H1 (cell line): ENCODE results near the gene PRPF31. TPM values are rescaled to one million over a fixed set of nuclear protein-coding genes. Genes with fewer than 3 reads are reported as not detected.

Experiments used
- CTCF ChIA-PET: fragments of 300-600 bp; sonication (Branson Sonifier 250); formaldehyde crosslinking; loops from one replicate; lab custom pipeline; 2021; ENCODE audit not compliant: partially characterized antibody; lab: Charles Lee
- POLR2A ChIA-PET: fragments of 300-600 bp; sonication (Branson Sonifier 250); formaldehyde crosslinking; loops from one replicate; lab custom pipeline; 2021; ENCODE audit warnings: inconsistent platforms; ENCODE audit not compliant: partially characterized antibody; lab: Charles Lee
- DNase-seq, 2 experiments: peaks; one replicate each; pipeline versions ENCODE4 v3.0.0 to v3.0.0-alpha.2; 2010 to 2022; ENCODE audit warnings: low spot score in 2 of 2, low read depth in 1 of 2, mixed read lengths in 1 of 2
- FAIRE-seq: peaks from 2 replicates; lab custom pipeline; 2011; peaks lifted over from hg19 to GRCh38; lab: Jason Lieb, UNC
- H2AFZ ChIP-seq: 2 replicates; pipeline ENCODE4 v1.8.1; 2012; ENCODE audit warnings: low read length, inconsistent platforms
- H2AK5ac ChIP-seq: 2 replicates; pipeline ENCODE4 v1.6.1; 2013; ENCODE audit warnings: low read depth, low read length
- H2BK120ac ChIP-seq: replicated peaks from 2 replicates; pipeline ENCODE3; 2013; ENCODE audit warnings: low read depth, low read length, inconsistent platforms
- H2BK12ac ChIP-seq: 2 replicates; pipeline ENCODE4 v1.6.1; 2013; ENCODE audit warnings: low read depth, low read length
- H2BK15ac ChIP-seq: 2 replicates; pipeline ENCODE4 v1.6.1; 2013; ENCODE audit warnings: low read length
- H2BK20ac ChIP-seq: 2 replicates; pipeline ENCODE4 v1.6.1; 2013; ENCODE audit warnings: low read length
- H2BK5ac ChIP-seq: 2 replicates; pipeline ENCODE4 v1.6.1; 2013; ENCODE audit warnings: low read depth, low read length
- H3K14ac ChIP-seq: 2 replicates; pipeline ENCODE4 v1.6.1; 2013; ENCODE audit warnings: inconsistent platforms; ENCODE audit not compliant: insufficient read length
- H3K18ac ChIP-seq: 2 replicates; pipeline ENCODE4 v1.6.1; 2013; ENCODE audit warnings: low read length; ENCODE audit errors: extremely low read depth
- H3K23ac ChIP-seq: 2 replicates; pipeline ENCODE4 v1.6.1; 2013; ENCODE audit warnings: inconsistent platforms; ENCODE audit not compliant: insufficient read length
- H3K23me2 ChIP-seq: 2 replicates; pipeline ENCODE4 v1.6.1; 2013; ENCODE audit warnings: low read depth, low read length
- H3K27ac ChIP-seq: 2 replicates; pipeline ENCODE4 v1.6.1; 2011; ENCODE audit warnings: low read depth, low read length, inconsistent platforms
- H3K27me3 ChIP-seq, 4 experiments: replicated peaks in 1 of 4; 1 replicate in 1 of 4; 2 replicates in 3 of 4; pipeline versions ENCODE4 v1.6.1 to v1.8.1; 2011 to 2013; ENCODE audit warnings: low read length in 3 of 4, mild to moderate bottlenecking in 3 of 4, inconsistent platforms in 2 of 4, mixed read lengths in 2 of 4, moderate library complexity in 1 of 4; ENCODE audit not compliant: control insufficient read depth in 3 of 4, insufficient read depth in 3 of 4; ENCODE audit errors: extremely low read depth in 1 of 4
- H3K36me3 ChIP-seq, 4 experiments: 2 replicates each; pipeline versions ENCODE4 v1.6.1 to v1.8.1; 2011 to 2013; ENCODE audit warnings: mild to moderate bottlenecking in 4 of 4, low read length in 3 of 4, moderate library complexity in 2 of 4, control low read depth in 1 of 4, inconsistent platforms in 1 of 4; ENCODE audit not compliant: insufficient read depth in 4 of 4, control insufficient read depth in 2 of 4
- H3K4ac ChIP-seq: replicated peaks from 2 replicates; pipeline ENCODE3; 2013; ENCODE audit warnings: low read length, low read depth, mixed read lengths, inconsistent platforms; ENCODE audit not compliant: insufficient read length
- H3K4me1 ChIP-seq, 4 experiments: replicated peaks in 1 of 4; 1 replicate in 1 of 4; 2 replicates in 3 of 4; pipeline versions ENCODE4 v1.6.1 to v1.8.1; 2011 to 2013; ENCODE audit warnings: low read length in 3 of 4, inconsistent platforms in 2 of 4, mixed read lengths in 1 of 4; ENCODE audit not compliant: insufficient read depth in 4 of 4, control insufficient read depth in 3 of 4
- H3K4me2 ChIP-seq, 2 experiments: 2 replicates each; pipeline versions ENCODE4 v1.6.1 to v1.8.1; 2011 to 2013; ENCODE audit warnings: low read depth in 2 of 2, low read length in 2 of 2, control low read depth in 1 of 2, inconsistent platforms in 1 of 2, mild to moderate bottlenecking in 1 of 2; ENCODE audit not compliant: insufficient read depth in 1 of 2
- H3K4me3 ChIP-seq, 4 experiments: fragments of 200-600, 300-600 bp in 1 of 4; sonication (generic), shearing (Covaris generic), sonication (Bioruptor Twin) in 1 of 4; 2 replicates each; pipeline versions ENCODE4 v1.5.1 to v1.8.1; 2011 to 2016; ENCODE audit warnings: low read length in 4 of 4, low read depth in 3 of 4, control low read depth in 2 of 4, inconsistent platforms in 2 of 4, mild to moderate bottlenecking in 2 of 4, mixed read lengths in 1 of 4, moderate library complexity in 1 of 4; ENCODE audit not compliant: insufficient read depth in 2 of 4; ENCODE audit errors: extremely low read depth in 1 of 4
- H3K56ac ChIP-seq: replicated peaks from 2 replicates; pipeline ENCODE3; 2013; ENCODE audit warnings: low read depth, mild to moderate bottlenecking, mixed read lengths, low read length, inconsistent platforms; ENCODE audit not compliant: insufficient read length
- H3K79me1 ChIP-seq: 2 replicates; pipeline ENCODE4 v1.6.1; 2013; ENCODE audit warnings: low read depth, low read length, control low read depth
- H3K79me2 ChIP-seq, 2 experiments: 2 replicates each; pipeline versions ENCODE4 v1.6.1 to v1.8.1; 2012 to 2013; ENCODE audit warnings: low read length in 2 of 2, mild to moderate bottlenecking in 2 of 2, inconsistent platforms in 1 of 2; ENCODE audit not compliant: insufficient read depth in 2 of 2, control insufficient read depth in 1 of 2
- H3K9ac ChIP-seq, 4 experiments: replicated peaks in 1 of 4; 1 replicate in 1 of 4; 2 replicates in 3 of 4; pipeline versions ENCODE4 v1.6.1 to v1.8.1; 2011 to 2013; ENCODE audit warnings: low read depth in 3 of 4, low read length in 3 of 4, control low read depth in 2 of 4, mild to moderate bottlenecking in 2 of 4, moderate library complexity in 2 of 4, inconsistent platforms in 1 of 4; ENCODE audit errors: extremely low read depth in 1 of 4
- H3K9me3 ChIP-seq, 2 experiments: 2 replicates each; pipeline versions ENCODE4 v1.6.1 to v1.8.1; 2012 to 2013; ENCODE audit warnings: mild to moderate bottlenecking in 2 of 2, moderate library complexity in 2 of 2, control low read depth in 1 of 2, inconsistent platforms in 1 of 2, low read depth in 1 of 2, low read length in 1 of 2, mixed read lengths in 1 of 2; ENCODE audit not compliant: insufficient read depth in 2 of 2
- H4K20me1 ChIP-seq, 2 experiments: replicated peaks in 1 of 2; 2 replicates each; pipeline versions ENCODE3 to v1.8.1; 2011 to 2013; ENCODE audit warnings: inconsistent platforms in 2 of 2, low read length in 2 of 2, mild to moderate bottlenecking in 1 of 2; ENCODE audit not compliant: insufficient read depth in 2 of 2, control insufficient read depth in 1 of 2
- H4K5ac ChIP-seq: 2 replicates; pipeline ENCODE4 v1.6.1; 2013; ENCODE audit warnings: low read length, low read depth, mixed read lengths, inconsistent platforms; ENCODE audit not compliant: insufficient read length
- H4K8ac ChIP-seq: 2 replicates; pipeline ENCODE4 v1.8.0; 2013; ENCODE audit warnings: mild to moderate bottlenecking, moderate library complexity, low read length, inconsistent platforms; ENCODE audit not compliant: insufficient read depth; ENCODE audit errors: extremely low read depth
- H4K91ac ChIP-seq: replicated peaks from 2 replicates; pipeline ENCODE3; 2013; ENCODE audit warnings: low read length, mixed read lengths, inconsistent platforms; ENCODE audit not compliant: insufficient read length
- BACH1 ChIP-seq: IDR thresholded peaks from 2 replicates; pipeline ENCODE4 v1.6.1; 2012; ENCODE audit warnings: low read length, improper control_type of control experiment
- CBX8 ChIP-seq: fragments of 300-800, 300-1000 bp; sonication (generic); IDR thresholded peaks from 2 replicates; pipeline ENCODE4 v1.7.1; 2016; ENCODE audit warnings: low read depth, low read length, borderline replicate concordance
- CTBP2 ChIP-seq: IDR thresholded peaks from 2 replicates; pipeline ENCODE4 v1.7.0; 2011; ENCODE audit warnings: borderline replicate concordance, mild to moderate bottlenecking, moderate library complexity, mixed read lengths, low read length; ENCODE audit not compliant: insufficient read depth, insufficient read length
- RXRA ChIP-seq: IDR thresholded peaks from 2 replicates; pipeline ENCODE4 v1.6.1; 2011; ENCODE audit warnings: low read depth, mild to moderate bottlenecking, low read length, moderate library complexity; ENCODE audit not compliant: insufficient read depth
- SP1 ChIP-seq: IDR thresholded peaks from 2 replicates; pipeline ENCODE4 v1.6.1; 2011; ENCODE audit warnings: low read depth, low read length
- WGBS, 2 experiments: shearing (Covaris generic) in 1 of 2; methylation state at CpG; one replicate each; pipeline versions ENCODE4 v1.1.6 to v1.1.7; 2013 to 2015; ENCODE audit warnings: low lambda C conversion rate in 2 of 2, mixed read lengths in 2 of 2, inconsistent platforms in 1 of 2, low coverage in 1 of 2, missing lambda C conversion rate in 1 of 2; ENCODE audit not compliant: insufficient replicate concordance in 2 of 2, insufficient coverage in 1 of 2, insufficient read length in 1 of 2; ENCODE audit errors: extremely low coverage in 1 of 2, missing lambda C conversion rate in 1 of 2; 5-methylcytosine and 5-hydroxymethylcytosine counted together
- polyA plus RNA-seq, 7 experiments: library from polyadenylated mRNA; depleted of rRNA in 3 of 7; stranded (reverse) in 5 of 7; unstranded in 2 of 7; fragments of >200 nt in 5 of 7; fragments of 200-250 nt in 2 of 7; gene quantifications; 1 replicate in 5 of 7; 2 replicates in 1 of 7; 4 replicates in 1 of 7; pipeline versions ENCODE4 v1.2.1 to v1.2.3, GENCODE V29; 2011 to 2013; ENCODE audit warnings: missing spikeins in 2 of 7, mixed read lengths in 2 of 7
- total RNA-seq: library from RNA; stranded (reverse); fragmentation: NEBNext Ultra II Directional; extraction: Animal tissue kit (Norgen Biotek cat#: 25700); gene quantifications from 2 replicates; pipeline ENCODE4 v1.2.1, GENCODE V29; 2021
- TF ChIP-seq, protein P1 (sequence below): IDR thresholded peaks from 2 replicates; pipeline ENCODE4 v1.6.1; 2012; ENCODE audit warnings: inconsistent platforms

Gene PRPF31
- total and polyA plus RNA-seq, 2 of the 8 experiments (the other 6 are each of a cell fraction or from before 2014, with no cell fraction given), result 51.1 to 97.4 TPM

DNA sequence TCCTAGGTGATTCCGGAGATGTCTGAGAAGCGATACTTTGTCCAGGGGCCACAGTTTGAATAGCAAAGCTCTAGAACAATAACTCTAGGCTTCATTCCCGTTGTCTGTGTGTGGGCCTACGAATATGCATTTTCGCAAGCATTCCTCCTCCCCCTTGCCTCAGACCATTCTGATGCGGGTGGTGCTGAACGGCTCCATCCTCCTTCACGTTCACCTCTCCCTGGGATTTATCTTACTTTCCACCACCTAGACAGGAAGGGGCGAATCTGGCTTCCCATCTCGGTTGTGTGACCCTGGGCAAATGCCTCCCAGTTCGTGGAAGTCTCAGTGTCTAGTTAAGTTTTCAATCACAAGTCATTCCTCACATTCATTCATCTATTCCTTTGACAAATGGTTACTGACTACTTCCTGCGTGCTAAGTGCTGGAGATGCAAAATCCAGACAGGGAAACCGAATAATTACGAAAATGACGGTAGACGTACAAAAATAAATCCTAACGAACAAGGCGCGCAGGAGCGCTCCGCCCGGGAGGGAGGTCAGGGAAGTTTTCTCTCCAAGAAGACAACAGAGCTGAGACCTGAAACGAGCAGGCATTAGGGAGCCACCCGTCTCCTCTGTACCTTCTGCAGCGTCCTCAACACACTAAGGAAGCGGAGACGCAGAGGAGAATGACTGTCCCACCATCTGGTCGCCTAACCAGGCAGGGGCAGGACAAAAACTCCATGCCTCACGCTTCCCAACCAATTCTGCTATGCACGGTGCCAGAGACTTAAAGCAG lies 20.7 kb downstream of the PRPF31 start:
- Histone ChIP-seq H3K4me3 (peak overlapping the region; percentile 66 to 84 (median 72)), H3K27ac (0 out of 2 replicates have a peak overlapping the region, but pooled peaks have one; percentile 29), H4K5ac (no peak overlapping the region), H3K14ac (no peak overlapping the region), H3K23ac (no peak overlapping the region), H4K8ac (no peak overlapping the region), H3K36me3 (peaks cover 2 to 13% (median 7%) of the 10 kb centered on the region in 4 experiments; a peak in 5 of 8 replicates), H3K18ac (no peak overlapping the region), H3K79me2 (peaks cover 24 to 34% of the 10 kb centered on the region in 2 experiments), H3K9me3 (peaks cover 3 to 10% of the 10 kb centered on the region in 2 experiments; a peak in 3 of 4 replicates), H3K79me1 (peaks cover 16% of the 10 kb centered on the region), H3K27me3 (no peaks in the 10 kb centered on the region), H3K4me1 (peaks cover 0 to 26% (median 7%) of the 10 kb centered on the region in 4 experiments; a peak in 5 of 7 replicates), H3K23me2 (peaks cover 17% of the 10 kb centered on the region), H2BK20ac (no peak overlapping the region), H3K4ac (no peak overlapping the region), H2BK15ac (no peak overlapping the region), H2BK5ac (peak overlapping the region; percentile 61; the same call in 1 of the 2 replicates), H2BK120ac (no peak overlapping the region), H2AFZ (peak overlapping the region; percentile 53), H4K20me1 (peaks cover 18 to 25% of the 10 kb centered on the region in 2 experiments), H2BK12ac (no peak overlapping the region), H3K9ac (peak overlapping the region in 2 of 4 experiments; percentile 44 to 68; a peak in 5 of 7 replicates), H3K4me2 (peak overlapping the region; percentile 85 to 99), H2AK5ac (no peak overlapping the region), H4K91ac (no peak overlapping the region), H3K56ac (no peak overlapping the region)
- ChIA-PET CTCF (interaction anchor here (0.9 to 1.9 kb wide), 4 partner anchors 19 to 316 kb away, joined by 3 to 8 read pairs (median 3); no protein-coding TSS in a partner anchor), POLR2A (interaction anchor here (0.5 to 15.7 kb wide), 17 partner anchors 13 to 994 kb away, joined by 3 to 348 read pairs (median 5); partner anchors contain the start of genes LENG1, MBOAT7, PRPF31 and RPS9)
- 4% methylated on average over 30 of the region's 30 CpGs; no CpG with 5 or more reads in 1 of the 2 experiments for WGBS, 2 experiments
- DNase-seq (no peak), FAIRE-seq (no peak)
- TF ChIP-seq SP1 (no peak), RXRA (no peak), CBX8 (no peak), CTBP2 (no peak), BACH1 (no peak)
- TF ChIP-seq, protein P1, sequence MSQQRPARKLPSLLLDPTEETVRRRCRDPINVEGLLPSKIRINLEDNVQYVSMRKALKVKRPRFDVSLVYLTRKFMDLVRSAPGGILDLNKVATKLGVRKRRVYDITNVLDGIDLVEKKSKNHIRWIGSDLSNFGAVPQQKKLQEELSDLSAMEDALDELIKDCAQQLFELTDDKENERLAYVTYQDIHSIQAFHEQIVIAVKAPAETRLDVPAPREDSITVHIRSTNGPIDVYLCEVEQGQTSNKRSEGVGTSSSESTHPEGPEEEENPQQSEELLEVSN, result no peak
